Adrenal gland (tissue), 19 donors: Measurements from ENCODE around the gene SEC16B. TPM values are rescaled to one million over a fixed set of nuclear protein-coding genes. Genes with fewer than 3 reads are reported as not detected.

ENCODE experiments used
- DNase-seq, 7 donors: peaks; one replicate each; pipeline ENCODE4 v3.0.0-alpha.2; 2019 to 2020
- H3K27ac ChIP-seq, 5 donors: fragments of 200-600 bp; sonication (generic) in 4 of 5; 1 replicate in 3 of 5; 2 replicates in 2 of 5; pipeline versions ENCODE4 v1.5.1 to v1.8.0; 2016 to 2020; ENCODE audit warnings: mild to moderate bottlenecking in 1 of 5
- H3K27me3 ChIP-seq: fragments of 200-600 bp; 2 replicates; pipeline ENCODE4 v1.8.0; 2021
- H3K36me3 ChIP-seq, 2 donors: fragments of 200-600 bp; replicated peaks in 1 of 2; 1 replicate in 1 of 2; 2 replicates in 1 of 2; pipeline versions ENCODE4 v1.5.1 to v1.8.0; 2018 to 2022
- H3K4me1 ChIP-seq, 2 donors: fragments of 200-600 bp; replicated peaks in 1 of 2; 1 replicate in 1 of 2; 2 replicates in 1 of 2; pipeline versions ENCODE4 v1.5.1 to v1.8.0; 2018 to 2021
- H3K4me3 ChIP-seq, 4 donors: fragments of 200-600 bp; sonication (generic) in 3 of 4; one replicate each; pipeline ENCODE4 v1.5.1; 2016 to 2018
- H3K9me3 ChIP-seq, 3 donors: fragments of 200-600 bp; sonication (generic) in 1 of 3; replicated peaks in 1 of 3; 1 replicate in 2 of 3; 2 replicates in 1 of 3; pipeline versions ENCODE4 v1.5.1 to v1.8.0; 2016 to 2021
- POLR2A ChIP-seq, 2 donors: fragments of 450-650 bp; IDR thresholded peaks; one replicate each; pipeline ENCODE4 v1.6.1; 2017; ENCODE audit warnings: antibody characterized with exemption in 2 of 2, mild to moderate bottlenecking in 2 of 2, moderate library complexity in 1 of 2
- WGBS, 4 donors: extraction: QIAGEN DNeasy Blood & Tissue Kit in 2 of 4; methylation state at CpG; one replicate each; pipeline versions ENCODE4 v1.1.5 to v1.1.7; 2013 to 2017; 5-methylcytosine and 5-hydroxymethylcytosine counted together
- intact Hi-C, 2 donors: fragments of 100-400 bp; cut with DNase I; formaldehyde crosslinking; loops; one replicate each; pipeline versions ENCODE4 v1.14.1 to v1.15.0; 2022 to 2023
- long read RNA-seq, 10 donors: library from polyadenylated mRNA in 3 of 10; unstranded in 2 of 10; stranded (forward) in 1 of 10; transcript quantifications; one replicate each; pipeline ENCODE4 v2.0.0 and lab custom pipeline, GENCODE V29; 2021 to 2026
- polyA plus RNA-seq, 3 donors: library from polyadenylated mRNA; stranded (reverse); fragments of 200-250 nt in 2 of 3; fragments of 350-450 nt in 1 of 3; fragmentation: Illumina TruSeq in 1 of 3; extraction: RNeasy Lipid Tissue Mini Kit (QIAGEN cat#74804) in 1 of 3; gene quantifications; one replicate each; pipeline ENCODE4 v1.2.3, GENCODE V29; 2013 to 2014
- total RNA-seq, 9 donors: library from RNA; depleted of rRNA in 4 of 9; stranded (reverse); fragments of >200 nt in 4 of 9; fragments of 120-200 nt in 1 of 9; fragmentation: NEBNext Ultra II Directional in 1 of 9; extraction: Animal tissue kit (Norgen Biotek cat#: 25700) in 1 of 9; gene quantifications; one replicate each; pipeline versions ENCODE4 v1.1.0 to v1.2.4, GENCODE V29; 2013 to 2023
- TF ChIP-seq, protein P1 (sequence below), 6 experiments: fragments of 450-650 bp in 4 of 6; fragments of 200-600 bp in 2 of 6; sonication (generic) in 1 of 6; IDR thresholded peaks; 1 replicate in 5 of 6; 2 replicates in 1 of 6; pipeline versions ENCODE4 v1.5.1 to v1.8.0; 2016 to 2021; ENCODE audit warnings: antibody characterized with exemption in 6 of 6, mild to moderate bottlenecking in 2 of 6, moderate library complexity in 1 of 6
- donor health status: healthy with polysubstance abuse.
- donor health status: Bipolar disorder and iron deficiency.
- donor health status: DM: yes; HTN: yes; CAD: no.
- donor health status: DM: no; HTN: no; CAD: no.
- donor health status: DM: no; HTN: no; CAD: no.
- donor health status: DM: yes; HTN: yes; CAD: no.

Gene SEC16B, protein sequence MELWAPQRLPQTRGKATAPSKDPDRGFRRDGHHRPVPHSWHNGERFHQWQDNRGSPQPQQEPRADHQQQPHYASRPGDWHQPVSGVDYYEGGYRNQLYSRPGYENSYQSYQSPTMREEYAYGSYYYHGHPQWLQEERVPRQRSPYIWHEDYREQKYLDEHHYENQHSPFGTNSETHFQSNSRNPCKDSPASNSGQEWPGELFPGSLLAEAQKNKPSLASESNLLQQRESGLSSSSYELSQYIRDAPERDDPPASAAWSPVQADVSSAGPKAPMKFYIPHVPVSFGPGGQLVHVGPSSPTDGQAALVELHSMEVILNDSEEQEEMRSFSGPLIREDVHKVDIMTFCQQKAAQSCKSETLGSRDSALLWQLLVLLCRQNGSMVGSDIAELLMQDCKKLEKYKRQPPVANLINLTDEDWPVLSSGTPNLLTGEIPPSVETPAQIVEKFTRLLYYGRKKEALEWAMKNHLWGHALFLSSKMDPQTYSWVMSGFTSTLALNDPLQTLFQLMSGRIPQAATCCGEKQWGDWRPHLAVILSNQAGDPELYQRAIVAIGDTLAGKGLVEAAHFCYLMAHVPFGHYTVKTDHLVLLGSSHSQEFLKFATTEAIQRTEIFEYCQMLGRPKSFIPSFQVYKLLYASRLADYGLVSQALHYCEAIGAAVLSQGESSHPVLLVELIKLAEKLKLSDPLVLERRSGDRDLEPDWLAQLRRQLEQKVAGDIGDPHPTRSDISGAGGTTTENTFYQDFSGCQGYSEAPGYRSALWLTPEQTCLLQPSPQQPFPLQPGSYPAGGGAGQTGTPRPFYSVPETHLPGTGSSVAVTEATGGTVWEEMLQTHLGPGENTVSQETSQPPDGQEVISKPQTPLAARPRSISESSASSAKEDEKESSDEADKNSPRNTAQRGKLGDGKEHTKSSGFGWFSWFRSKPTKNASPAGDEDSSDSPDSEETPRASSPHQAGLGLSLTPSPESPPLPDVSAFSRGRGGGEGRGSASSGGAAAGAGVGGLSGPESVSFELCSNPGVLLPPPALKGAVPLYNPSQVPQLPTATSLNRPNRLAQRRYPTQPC
- 10 to 100 TPM in 2 of 9 donors, 1 to 10 TPM in 6, under 1 TPM in 1; 0.87 to 64.5 (median 4.2) TPM for total RNA-seq
- polyA plus RNA-seq = 10 to 100 TPM in 2 of 3 donors, 1 to 10 TPM in 1; 9.2 to 14.2 (median 14.0) TPM
- long read RNA-seq, donor 1, partial matches to known transcripts = 5 of 6 reads
- long read RNA-seq, donor 1, other reads (novel, unspliced or antisense) = 0 of 6 reads
- long read RNA-seq, donor 2 = 0 reads
- long read RNA-seq, donor 3 = 0 reads
- long read RNA-seq, donor 4 = 0 reads
- long read RNA-seq, donor 5, partial matches to known transcripts = 1 of 2 reads
- long read RNA-seq, donor 5, other reads (novel, unspliced or antisense) = 1 of 2 reads
- long read RNA-seq, donor 6 = 0 reads
- long read RNA-seq, donor 7 = 0 reads
- long read RNA-seq, donor 8 = 0 reads
- long read RNA-seq, donor 9 = 0 reads
- long read RNA-seq, donor 10 = 0 reads

DNA sequence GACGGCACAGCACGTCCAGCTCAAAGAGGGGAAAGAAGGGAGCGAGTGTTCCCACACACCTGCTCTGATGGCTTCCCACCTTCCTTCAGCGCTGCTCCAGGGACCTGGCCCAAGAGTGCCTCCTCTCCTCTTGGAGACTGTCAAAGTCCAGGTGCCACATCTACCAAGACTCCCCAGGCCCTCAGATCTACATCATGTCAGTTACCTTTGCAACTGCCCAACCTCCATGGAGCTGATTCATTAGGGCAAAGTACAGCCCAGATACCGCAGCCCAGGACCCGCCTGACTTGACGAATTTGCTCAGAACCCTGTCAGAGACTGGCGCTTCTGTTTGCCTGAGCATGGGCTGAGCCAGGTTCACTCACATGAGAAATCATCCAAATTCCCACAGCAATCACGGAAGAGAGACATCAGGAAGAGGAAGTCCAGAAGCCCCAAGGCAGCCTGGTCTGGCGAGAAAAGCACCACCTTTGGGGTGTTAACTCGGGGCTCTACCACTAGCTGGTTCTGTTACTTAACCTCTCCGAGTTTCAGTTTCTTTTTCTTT lies at the start of gene SEC16B:
Gene SEC16B (minus strand): TSS at position 234 of the 547 bp plus-strand sequence. CDS start 2,077 bp downstream, outside the sequence.
- H3K36me3 ChIP-seq = no peaks in the 10 kb centered on the region
- peaks cover 9 to 10% of the 10 kb centered on the region in 2 donors for H3K4me1 ChIP-seq
- DNase-seq = no peak
- H3K4me3 ChIP-seq = no peak within 1 kb of the TSS
- TF ChIP-seq, protein P1, sequence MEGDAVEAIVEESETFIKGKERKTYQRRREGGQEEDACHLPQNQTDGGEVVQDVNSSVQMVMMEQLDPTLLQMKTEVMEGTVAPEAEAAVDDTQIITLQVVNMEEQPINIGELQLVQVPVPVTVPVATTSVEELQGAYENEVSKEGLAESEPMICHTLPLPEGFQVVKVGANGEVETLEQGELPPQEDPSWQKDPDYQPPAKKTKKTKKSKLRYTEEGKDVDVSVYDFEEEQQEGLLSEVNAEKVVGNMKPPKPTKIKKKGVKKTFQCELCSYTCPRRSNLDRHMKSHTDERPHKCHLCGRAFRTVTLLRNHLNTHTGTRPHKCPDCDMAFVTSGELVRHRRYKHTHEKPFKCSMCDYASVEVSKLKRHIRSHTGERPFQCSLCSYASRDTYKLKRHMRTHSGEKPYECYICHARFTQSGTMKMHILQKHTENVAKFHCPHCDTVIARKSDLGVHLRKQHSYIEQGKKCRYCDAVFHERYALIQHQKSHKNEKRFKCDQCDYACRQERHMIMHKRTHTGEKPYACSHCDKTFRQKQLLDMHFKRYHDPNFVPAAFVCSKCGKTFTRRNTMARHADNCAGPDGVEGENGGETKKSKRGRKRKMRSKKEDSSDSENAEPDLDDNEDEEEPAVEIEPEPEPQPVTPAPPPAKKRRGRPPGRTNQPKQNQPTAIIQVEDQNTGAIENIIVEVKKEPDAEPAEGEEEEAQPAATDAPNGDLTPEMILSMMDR (IDR thresholded peaks at IDR 0.05) = no peak
- TF ChIP-seq POLR2A (IDR thresholded peaks at IDR 0.05) = no peak
- H3K9me3 ChIP-seq = no peaks in the 10 kb centered on the region
- H3K27ac ChIP-seq = peak within 1 kb of the TSS in 2 of 5 donors; percentile 3 to 41
- 90 to 94% (median 92%) methylated on average over 12 of the region's 12 CpGs for WGBS, 4 donors
- intact Hi-C loops = loop anchor here in 1 of 2 donors (10.0 kb wide), 1 partner anchor 55 kb away; no protein-coding TSS in a partner anchor
- no peaks in the 10 kb centered on the region for H3K27me3 ChIP-seq

DNA sequence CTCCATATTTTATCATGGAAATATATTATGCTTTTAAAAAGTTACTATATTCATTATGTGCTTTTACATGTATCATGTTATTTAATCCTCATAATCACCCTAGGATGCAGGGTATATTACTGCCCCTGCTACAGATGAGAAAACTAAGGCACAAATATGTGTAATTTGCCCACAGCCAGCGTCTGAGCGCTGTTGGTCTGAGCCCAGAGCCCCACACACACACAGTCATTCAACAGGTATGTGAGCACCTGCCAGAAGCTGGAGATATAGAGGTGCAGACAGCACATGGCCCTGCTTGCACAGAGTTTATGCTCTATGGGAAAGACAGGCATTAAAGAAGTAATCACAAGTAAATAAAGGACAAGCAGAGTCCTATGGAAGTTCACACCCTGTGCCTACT lies 49.8 kb upstream of the SEC16B start:
- H3K36me3 ChIP-seq = no peaks in the 10 kb centered on the region
- intact Hi-C loops = loop anchor here in 1 of 2 donors (10.0 kb wide), 1 partner anchor 45 kb away; the partner anchor contains the start of gene SEC16B
- 88 to 100% (median 93%) methylated on average over 2 of the region's 2 CpGs for WGBS, 4 donors

DNA sequence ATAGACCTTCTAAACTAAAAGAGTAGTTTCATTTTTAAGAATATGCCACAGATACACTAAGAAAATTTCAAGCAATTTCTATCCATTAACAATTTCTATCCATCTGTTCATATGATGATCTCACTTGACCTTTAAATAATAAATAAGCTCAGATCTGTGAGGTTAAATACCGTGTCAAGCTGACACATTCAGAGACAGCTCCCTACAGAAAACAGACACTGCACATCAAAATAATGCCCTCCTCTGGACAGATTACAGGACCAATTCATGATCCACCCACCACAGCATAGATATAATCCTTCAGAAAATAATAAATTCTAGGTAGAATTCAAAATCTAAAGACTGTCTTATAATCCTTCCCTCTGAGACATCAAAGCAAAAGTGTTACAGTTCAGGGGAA lies 49.4 kb upstream of the SEC16B start:
- 74 to 95% (median 86%) methylated on average over 1 of the region's 1 CpG for WGBS, 4 donors
- H3K4me3 ChIP-seq = no peak overlapping the region
- H3K36me3 ChIP-seq = no peaks in the 10 kb centered on the region
- H3K4me1 ChIP-seq = no peaks in the 10 kb centered on the region
- no peaks in the 10 kb centered on the region for H3K9me3 ChIP-seq
- no peak overlapping the region for H3K27ac ChIP-seq
- H3K27me3 ChIP-seq = no peaks in the 10 kb centered on the region
- DNase-seq = no peak
- intact Hi-C loops = no loop called here
- TF ChIP-seq, protein P1 (IDR thresholded peaks at IDR 0.05) = no peak
- TF ChIP-seq POLR2A (IDR thresholded peaks at IDR 0.05) = no peak

More for the DNA sequence above, 49.8 kb upstream of the SEC16B start:
- Histone ChIP-seq H3K4me1 (no peaks in the 10 kb centered on the region), H3K9me3 (no peaks in the 10 kb centered on the region), H3K27ac (no peak overlapping the region), H3K4me3 (no peak overlapping the region), H3K27me3 (no peaks in the 10 kb centered on the region)
- TF ChIP-seq, protein P1 (IDR thresholded peaks at IDR 0.05) = no peak
- TF ChIP-seq POLR2A (IDR thresholded peaks at IDR 0.05) = no peak
- no peak for DNase-seq
